KMS-11 (cell line): ENCODE data around the gene SLC25A24.
"Not testable (repeated sequence)": the region's sequence is repeated elsewhere in the genome, so short reads cannot be mapped to it uniquely, and the experiment has no call there.

Experiments used
- H2AFZ ChIP-seq: fragments of 200-600 bp; sonication (generic); 2 replicates; pipeline ENCODE4 v1.6.1; 2016; ENCODE audit warnings: antibody characterized with exemption, mixed run types, low read depth
- H3K27ac ChIP-seq: fragments of 200-600 bp; sonication (generic); 2 replicates; pipeline ENCODE4 v1.6.1; 2016; ENCODE audit warnings: mild to moderate bottlenecking, mixed run types
- H3K27me3 ChIP-seq: fragments of 200-600 bp; sonication (generic); 2 replicates; pipeline ENCODE4 v1.6.1; 2017; ENCODE audit warnings: mild to moderate bottlenecking, low read depth, mixed run types, moderate library complexity; ENCODE audit not compliant: insufficient read depth
- H3K36me3 ChIP-seq: fragments of 200-600 bp; sonication (generic); 2 replicates; pipeline ENCODE4 v1.6.1; 2017; ENCODE audit warnings: mild to moderate bottlenecking, mixed run types; ENCODE audit not compliant: insufficient read depth
- H3K4me1 ChIP-seq: fragments of 200-600 bp; sonication (generic); 2 replicates; pipeline ENCODE4 v1.6.1; 2016; ENCODE audit warnings: mild to moderate bottlenecking, low read depth, mixed run types; ENCODE audit not compliant: poor library complexity, severe bottlenecking
- H3K4me2 ChIP-seq: fragments of 200-600 bp; sonication (generic); 2 replicates; pipeline ENCODE4 v1.7.0; 2016; ENCODE audit warnings: mild to moderate bottlenecking, mixed run types
- H3K4me3 ChIP-seq: fragments of 200-600 bp; sonication (generic); IDR thresholded peaks from 2 replicates; pipeline ENCODE4 v1.6.1; 2017; ENCODE audit warnings: low read depth, low read length, mixed read lengths; ENCODE audit not compliant: insufficient read depth
- H3K79me2 ChIP-seq: fragments of 200-600 bp; sonication (generic); 2 replicates; pipeline ENCODE4 v1.6.1; 2016; ENCODE audit warnings: low read depth, mixed run types; ENCODE audit not compliant: insufficient read depth
- H3K9ac ChIP-seq: fragments of 200-600 bp; sonication (generic); 2 replicates; pipeline ENCODE4 v1.6.1; 2016; ENCODE audit warnings: mild to moderate bottlenecking, mixed run types
- H4K20me1 ChIP-seq: fragments of 200-600 bp; sonication (generic); 2 replicates; pipeline ENCODE4 v1.6.1; 2016; ENCODE audit warnings: mild to moderate bottlenecking, mixed run types; ENCODE audit not compliant: insufficient read depth
- TF ChIP-seq, protein P1 (sequence below): fragments of 200-600 bp; sonication (generic); conservative IDR thresholded peaks from 2 replicates; pipeline ENCODE4 v1.6.1; 2017; ENCODE audit warnings: low read depth, mild to moderate bottlenecking, antibody characterized with exemption, low read length, moderate library complexity, mixed read lengths

The SLC25A24 gene

GRCh38 chr1:108152782-108153222 lies 47.3 kb downstream of the SLC25A24 start:
- Histone ChIP-seq H2AFZ (no peak overlapping the region), H3K27me3 (no peaks in the 10 kb centered on the region), H3K4me3 (no peak overlapping the region), H3K36me3 (no peaks in the 10 kb centered on the region), H3K4me2 (no peak overlapping the region), H4K20me1 (no peaks in the 10 kb centered on the region), H3K79me2 (no peaks in the 10 kb centered on the region), H3K4me1 (no peaks in the 10 kb centered on the region), H3K27ac (no peak overlapping the region), H3K9ac (no peak overlapping the region)
- TF ChIP-seq, protein P1, sequence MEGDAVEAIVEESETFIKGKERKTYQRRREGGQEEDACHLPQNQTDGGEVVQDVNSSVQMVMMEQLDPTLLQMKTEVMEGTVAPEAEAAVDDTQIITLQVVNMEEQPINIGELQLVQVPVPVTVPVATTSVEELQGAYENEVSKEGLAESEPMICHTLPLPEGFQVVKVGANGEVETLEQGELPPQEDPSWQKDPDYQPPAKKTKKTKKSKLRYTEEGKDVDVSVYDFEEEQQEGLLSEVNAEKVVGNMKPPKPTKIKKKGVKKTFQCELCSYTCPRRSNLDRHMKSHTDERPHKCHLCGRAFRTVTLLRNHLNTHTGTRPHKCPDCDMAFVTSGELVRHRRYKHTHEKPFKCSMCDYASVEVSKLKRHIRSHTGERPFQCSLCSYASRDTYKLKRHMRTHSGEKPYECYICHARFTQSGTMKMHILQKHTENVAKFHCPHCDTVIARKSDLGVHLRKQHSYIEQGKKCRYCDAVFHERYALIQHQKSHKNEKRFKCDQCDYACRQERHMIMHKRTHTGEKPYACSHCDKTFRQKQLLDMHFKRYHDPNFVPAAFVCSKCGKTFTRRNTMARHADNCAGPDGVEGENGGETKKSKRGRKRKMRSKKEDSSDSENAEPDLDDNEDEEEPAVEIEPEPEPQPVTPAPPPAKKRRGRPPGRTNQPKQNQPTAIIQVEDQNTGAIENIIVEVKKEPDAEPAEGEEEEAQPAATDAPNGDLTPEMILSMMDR = no peak

GRCh38 chr1:108151548-108151947 lies 48.6 kb downstream of the SLC25A24 start:
- Histone ChIP-seq H3K9ac (no peak overlapping the region), H3K36me3 (no peaks in the 10 kb centered on the region), H3K4me1 (no peaks in the 10 kb centered on the region), H4K20me1 (no peaks in the 10 kb centered on the region), H3K27ac (no peak overlapping the region), H3K27me3 (no peaks in the 10 kb centered on the region), H3K79me2 (no peaks in the 10 kb centered on the region), H3K4me3 (no peak overlapping the region), H3K4me2 (no peak overlapping the region), H2AFZ (no peak overlapping the region)
- TF ChIP-seq, protein P1 = no peak

GRCh38 chr1:108149796-108150467 lies 50.2 kb downstream of the SLC25A24 start:
- H4K20me1 ChIP-seq = no peaks in the 10 kb centered on the region
- H3K36me3 ChIP-seq = no peaks in the 10 kb centered on the region
- no peaks in the 10 kb centered on the region for H3K27me3 ChIP-seq
- H3K4me3 ChIP-seq = no peak overlapping the region
- H2AFZ ChIP-seq = no peak overlapping the region
- H3K79me2 ChIP-seq = no peaks in the 10 kb centered on the region
- H3K4me1 ChIP-seq = no peaks in the 10 kb centered on the region
- H3K27ac ChIP-seq = no peak overlapping the region
- TF ChIP-seq, protein P1 = no peak
- H3K9ac ChIP-seq = no peak overlapping the region
- no peak overlapping the region for H3K4me2 ChIP-seq

DNA sequence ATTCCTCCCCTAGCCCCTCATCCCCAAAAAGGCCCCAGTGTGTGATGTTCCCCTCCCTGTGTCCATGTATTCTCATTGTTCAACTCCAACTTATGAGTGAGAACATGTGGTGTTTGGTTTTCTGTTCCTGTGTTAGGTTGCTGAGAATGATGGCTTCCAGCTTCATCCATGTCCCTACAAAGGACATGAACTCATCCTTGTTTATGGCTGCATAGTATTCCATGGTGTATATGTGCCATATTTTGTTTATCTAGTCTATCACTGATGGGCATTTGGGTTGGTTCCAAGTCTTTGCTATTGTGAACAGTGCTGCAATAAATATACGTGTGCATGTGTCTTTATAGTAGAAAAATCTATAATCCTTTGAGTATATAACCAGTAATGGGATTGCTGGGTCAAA lies 55.6 kb downstream of the SLC25A24 start:
- not testable (repeated sequence) for H3K9ac ChIP-seq, H2AFZ ChIP-seq, H3K4me3 ChIP-seq, H3K27ac ChIP-seq, H3K27me3 ChIP-seq, H4K20me1 ChIP-seq, H3K36me3 ChIP-seq, H3K4me1 ChIP-seq, H3K4me2 ChIP-seq, H3K79me2 ChIP-seq

DNA sequence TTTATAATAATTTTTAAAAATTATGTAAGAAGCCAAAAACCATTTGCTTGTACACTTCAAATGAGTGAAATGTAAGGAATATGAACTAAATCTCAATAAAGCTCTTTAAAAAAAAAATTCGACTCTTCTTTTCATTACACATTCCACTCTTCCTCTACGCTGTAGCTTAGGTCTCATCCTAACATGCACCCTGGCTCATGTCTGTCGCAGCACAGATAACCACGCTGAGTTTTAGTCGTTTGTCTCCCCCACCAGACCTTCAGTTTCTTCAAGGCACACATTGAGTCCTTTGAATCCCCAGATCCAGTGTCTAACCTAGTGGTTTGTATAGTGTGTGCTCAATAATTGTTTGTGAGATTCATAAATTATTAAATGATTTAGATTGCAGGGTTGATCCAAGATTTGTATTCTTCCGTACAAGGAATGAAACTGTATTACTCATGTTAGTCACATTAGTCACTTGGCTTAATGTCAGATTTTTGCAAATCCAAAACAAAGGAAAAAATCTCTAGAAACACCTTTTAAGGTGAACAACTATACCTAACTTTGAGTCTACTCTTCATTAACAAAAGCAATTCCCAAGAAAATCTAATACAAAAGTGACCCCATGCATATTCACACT lies 57.3 kb downstream of the SLC25A24 start:
- Histone ChIP-seq H3K79me2 (no peaks in the 10 kb centered on the region), H3K36me3 (no peaks in the 10 kb centered on the region), H3K4me3 (no peak overlapping the region), H3K4me2 (no peak overlapping the region), H2AFZ (no peak overlapping the region), H3K27ac (no peak overlapping the region), H4K20me1 (no peaks in the 10 kb centered on the region), H3K27me3 (no peaks in the 10 kb centered on the region), H3K9ac (no peak overlapping the region), H3K4me1 (no peaks in the 10 kb centered on the region)
- TF ChIP-seq, protein P1 = no peak
